ENCODE results near the gene CCND1. TPM values are rescaled to one million over a fixed set of nuclear protein-coding genes. Genes with fewer than 3 reads are reported as not detected.

Gene CCND1
- total and polyA plus RNA-seq, 4 experiments from 2014 or later, result 1.00 to 1.8 (median 1.6) TPM

DNA sequence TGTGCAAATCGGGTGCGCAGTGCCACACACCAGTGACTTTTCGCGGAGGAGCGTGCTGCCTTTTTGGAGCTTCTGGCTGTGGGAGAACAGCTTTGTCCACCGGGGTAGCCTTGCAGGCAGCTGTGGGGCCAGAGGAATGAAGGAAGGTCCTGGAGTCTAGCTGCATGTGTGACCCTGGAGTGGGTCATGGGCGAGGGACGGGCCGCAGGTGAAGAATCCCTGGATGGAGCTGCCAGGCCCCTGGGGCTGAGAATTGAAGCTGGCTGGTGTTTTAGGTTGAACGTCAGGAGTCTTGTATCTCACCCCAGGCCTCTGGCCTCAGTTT, 8.6 kb downstream of the CCND1 start:
- Histone ChIP-seq H3K4me1 (ENCODE audit: insufficient read depth, low read length) (no peaks in the 10 kb centered on the region), H3K4me3 (ENCODE audit: low read length in 2 of 2) (no peak overlapping the region), H3K9me3 (ENCODE audit: control insufficient read depth in 1 of 2, low read length in 2 of 2) (no peaks in the 10 kb centered on the region), H3K27me3 (ENCODE audit: insufficient read depth, low read length) (no peaks in the 10 kb centered on the region), H3K36me3 (ENCODE audit: insufficient read depth, low read length) (no peaks in the 10 kb centered on the region), H3K27ac (ENCODE audit: low read depth, low read length) (no peak overlapping the region)
- Mint-ChIP-seq H3K9me3 (no peaks in the 10 kb centered on the region), H3K36me3 (peaks cover 0 to 2% of the 10 kb centered on the region in 2 donors), H3K4me1 (no peaks in the 10 kb centered on the region), H3K4me3 (no peak overlapping the region), H3K27ac (no peak overlapping the region), H3K27me3 (no peaks in the 10 kb centered on the region)
- CTCF ChIA-PET (ENCODE audit: partially characterized antibody), result interaction anchor here (1.0 kb wide), 1 partner anchor 548 kb away, joined by 4 read pairs; no protein-coding TSS in a partner anchor
- POLR2A ChIA-PET (ENCODE audit: partially characterized antibody), result no interaction called here
- no peak for DNase-seq
- intact Hi-C loops (cut with micrococcal nuclease), result no loop called here

DNA sequence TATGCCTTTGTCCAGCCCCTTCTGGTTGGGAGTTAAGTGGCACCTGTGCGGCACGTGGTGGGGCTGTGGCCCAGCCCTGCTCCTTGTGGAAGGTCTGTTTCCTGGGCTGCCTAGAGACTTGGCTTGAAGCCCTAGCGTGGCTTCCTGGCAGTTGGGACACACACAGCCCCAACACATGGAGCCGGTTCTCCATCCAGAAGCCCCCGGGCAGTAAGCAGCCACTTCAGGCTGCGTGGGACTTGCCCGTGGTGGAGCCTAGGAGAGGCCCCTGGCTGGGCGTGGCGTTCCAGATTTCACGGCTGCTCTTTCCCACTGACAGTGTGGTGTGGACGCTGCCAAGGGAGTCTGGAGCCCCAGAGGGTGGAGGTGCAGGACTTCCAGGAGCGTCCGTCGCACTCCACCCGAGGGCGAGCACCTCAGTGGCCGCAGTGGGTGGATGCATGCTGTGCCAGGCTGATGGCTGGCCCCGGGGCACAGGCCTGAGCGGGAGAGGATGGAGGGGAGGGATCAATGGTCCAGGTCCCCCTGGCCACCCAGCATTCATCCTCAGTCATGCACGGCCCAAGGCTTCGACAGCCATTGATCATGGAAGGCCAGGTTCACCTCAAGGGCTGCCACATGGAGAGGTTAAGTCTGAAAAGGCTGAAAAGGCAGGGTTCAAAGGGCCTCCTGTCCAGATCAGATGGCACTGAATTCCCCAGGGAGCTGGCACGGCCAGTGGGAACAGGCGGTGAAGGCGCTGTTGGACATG, 9.3 kb downstream of the CCND1 start:
- Histone ChIP-seq H3K36me3 (ENCODE audit: insufficient read depth, low read length) (no peaks in the 10 kb centered on the region), H3K4me1 (ENCODE audit: insufficient read depth, low read length) (no peaks in the 10 kb centered on the region), H3K4me3 (ENCODE audit: low read length in 2 of 2) (no peak overlapping the region), H3K27ac (ENCODE audit: low read depth, low read length) (no peak overlapping the region), H3K9me3 (ENCODE audit: control insufficient read depth in 1 of 2, low read length in 2 of 2) (no peaks in the 10 kb centered on the region), H3K27me3 (ENCODE audit: insufficient read depth, low read length) (no peaks in the 10 kb centered on the region)
- no peak for DNase-seq
- Mint-ChIP-seq H3K9me3 (no peaks in the 10 kb centered on the region), H3K4me3 (no peak overlapping the region), H3K27ac (no peak overlapping the region), H3K27me3 (no peaks in the 10 kb centered on the region), H3K4me1 (no peaks in the 10 kb centered on the region), H3K36me3 (peaks cover 0 to 2% of the 10 kb centered on the region in 2 donors)
- ChIA-PET POLR2A (ENCODE audit: partially characterized antibody) (no interaction called here), CTCF (ENCODE audit: partially characterized antibody) (interaction anchor here (1.0 kb wide), 1 partner anchor 549 kb away, joined by 4 read pairs; no protein-coding TSS in a partner anchor)
- intact Hi-C loops (cut with micrococcal nuclease), result no loop called here

DNA sequence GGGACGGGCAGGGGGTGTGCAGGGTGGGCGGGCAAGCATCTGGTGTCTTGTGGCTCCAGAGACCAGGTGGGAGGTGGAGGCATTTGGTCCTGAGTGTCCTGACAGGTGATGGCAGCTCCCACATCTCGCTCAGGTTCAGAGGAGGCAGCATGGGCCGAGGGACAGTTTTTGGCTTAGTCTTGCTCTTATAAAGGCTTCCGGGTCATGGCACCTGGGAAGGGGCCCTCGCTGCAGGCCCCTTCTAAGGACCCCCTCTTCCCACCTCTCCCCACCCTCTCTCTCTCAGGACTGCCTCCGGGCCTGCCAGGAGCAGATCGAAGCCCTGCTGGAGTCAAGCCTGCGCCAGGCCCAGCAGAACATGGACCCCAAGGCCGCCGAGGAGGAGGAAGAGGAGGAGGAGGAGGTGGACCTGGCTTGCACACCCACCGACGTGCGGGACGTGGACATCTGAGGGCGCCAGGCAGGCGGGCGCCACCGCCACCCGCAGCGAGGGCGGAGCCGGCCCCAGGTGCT, 9.9 kb downstream of the CCND1 start:
- Mint-ChIP-seq H3K36me3 (peaks cover 0 to 2% of the 10 kb centered on the region in 2 donors), H3K4me3 (no peak overlapping the region), H3K9me3 (no peaks in the 10 kb centered on the region), H3K27me3 (no peaks in the 10 kb centered on the region), H3K4me1 (no peaks in the 10 kb centered on the region), H3K27ac (no peak overlapping the region)
- intact Hi-C loops (cut with micrococcal nuclease), result no loop called here
- ChIA-PET POLR2A (ENCODE audit: partially characterized antibody) (no interaction called here), CTCF (ENCODE audit: partially characterized antibody) (no interaction called here)
- Histone ChIP-seq H3K27me3 (ENCODE audit: insufficient read depth, low read length) (no peaks in the 10 kb centered on the region), H3K36me3 (ENCODE audit: insufficient read depth, low read length) (no peaks in the 10 kb centered on the region), H3K27ac (ENCODE audit: low read depth, low read length) (no peak overlapping the region), H3K4me3 (ENCODE audit: low read length in 2 of 2) (no peak overlapping the region), H3K4me1 (ENCODE audit: insufficient read depth, low read length) (no peaks in the 10 kb centered on the region), H3K9me3 (ENCODE audit: control insufficient read depth in 1 of 2, low read length in 2 of 2) (no peaks in the 10 kb centered on the region)
- no peak for DNase-seq

DNA sequence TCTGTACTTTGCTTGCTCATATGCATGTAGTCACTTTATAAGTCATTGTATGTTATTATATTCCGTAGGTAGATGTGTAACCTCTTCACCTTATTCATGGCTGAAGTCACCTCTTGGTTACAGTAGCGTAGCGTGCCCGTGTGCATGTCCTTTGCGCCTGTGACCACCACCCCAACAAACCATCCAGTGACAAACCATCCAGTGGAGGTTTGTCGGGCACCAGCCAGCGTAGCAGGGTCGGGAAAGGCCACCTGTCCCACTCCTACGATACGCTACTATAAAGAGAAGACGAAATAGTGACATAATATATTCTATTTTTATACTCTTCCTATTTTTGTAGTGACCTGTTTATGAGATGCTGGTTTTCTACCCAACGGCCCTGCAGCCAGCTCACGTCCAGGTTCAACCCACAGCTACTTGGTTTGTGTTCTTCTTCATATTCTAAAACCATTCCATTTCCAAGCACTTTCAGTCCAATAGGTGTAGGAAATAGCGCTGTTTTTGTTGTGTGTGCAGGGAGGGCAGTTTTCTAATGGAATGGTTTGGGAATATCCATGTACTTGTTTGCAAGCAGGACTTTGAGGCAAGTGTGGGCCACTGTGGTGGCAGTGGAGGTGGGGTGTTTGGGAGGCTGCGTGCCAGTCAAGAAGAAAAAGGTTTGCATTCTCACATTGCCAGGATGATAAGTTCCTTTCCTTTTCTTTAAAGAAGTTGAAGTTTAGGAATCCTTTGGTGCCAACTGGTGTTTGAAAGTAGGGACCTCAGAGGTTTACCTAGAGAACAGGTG, 11.1 kb downstream of the CCND1 start:
- no peak for DNase-seq
- intact Hi-C loops (cut with micrococcal nuclease), result no loop called here
- H3K4me1 Mint-ChIP-seq, result no peaks in the 10 kb centered on the region
- Histone ChIP-seq H3K4me1 (ENCODE audit: insufficient read depth, low read length) (no peaks in the 10 kb centered on the region), H3K36me3 (ENCODE audit: insufficient read depth, low read length) (no peaks in the 10 kb centered on the region), H3K9me3 (ENCODE audit: control insufficient read depth in 1 of 2, low read length in 2 of 2) (no peaks in the 10 kb centered on the region), H3K27me3 (ENCODE audit: insufficient read depth, low read length) (no peaks in the 10 kb centered on the region), H3K27ac (ENCODE audit: low read depth, low read length) (no peak overlapping the region), H3K4me3 (ENCODE audit: low read length in 2 of 2) (no peak overlapping the region)
- CTCF ChIA-PET (ENCODE audit: partially characterized antibody), result no interaction called here
- POLR2A ChIA-PET (ENCODE audit: partially characterized antibody), result no interaction called here
- H3K27me3 Mint-ChIP-seq, result no peaks in the 10 kb centered on the region
- no peaks in the 10 kb centered on the region for H3K9me3 Mint-ChIP-seq
- peaks cover 0 to 2% of the 10 kb centered on the region in 2 donors for H3K36me3 Mint-ChIP-seq
- peak overlapping the region in 2 of 7 donors; percentile 24 to 55 for H3K27ac Mint-ChIP-seq
- H3K4me3 Mint-ChIP-seq, result no peak overlapping the region

DNA sequence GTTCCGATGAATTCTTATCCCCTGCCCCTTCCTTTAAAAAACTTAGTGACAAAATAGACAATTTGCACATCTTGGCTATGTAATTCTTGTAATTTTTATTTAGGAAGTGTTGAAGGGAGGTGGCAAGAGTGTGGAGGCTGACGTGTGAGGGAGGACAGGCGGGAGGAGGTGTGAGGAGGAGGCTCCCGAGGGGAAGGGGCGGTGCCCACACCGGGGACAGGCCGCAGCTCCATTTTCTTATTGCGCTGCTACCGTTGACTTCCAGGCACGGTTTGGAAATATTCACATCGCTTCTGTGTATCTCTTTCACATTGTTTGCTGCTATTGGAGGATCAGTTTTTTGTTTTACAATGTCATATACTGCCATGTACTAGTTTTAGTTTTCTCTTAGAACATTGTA, 12.0 kb downstream of the CCND1 start:
- Histone ChIP-seq H3K27ac (ENCODE audit: low read depth, low read length) (no peak overlapping the region), H3K9me3 (ENCODE audit: control insufficient read depth in 1 of 2, low read length in 2 of 2) (no peaks in the 10 kb centered on the region), H3K27me3 (ENCODE audit: insufficient read depth, low read length) (no peaks in the 10 kb centered on the region), H3K4me1 (ENCODE audit: insufficient read depth, low read length) (no peaks in the 10 kb centered on the region), H3K4me3 (ENCODE audit: low read length in 2 of 2) (no peak overlapping the region), H3K36me3 (ENCODE audit: insufficient read depth, low read length) (no peaks in the 10 kb centered on the region)
- no peak for DNase-seq
- Mint-ChIP-seq H3K27ac (no peak overlapping the region), H3K9me3 (no peaks in the 10 kb centered on the region), H3K27me3 (no peaks in the 10 kb centered on the region), H3K4me1 (no peaks in the 10 kb centered on the region), H3K36me3 (peaks cover 0 to 2% of the 10 kb centered on the region in 2 donors), H3K4me3 (peak overlapping the region in 1 of 8 donors; percentile 6)
- intact Hi-C loops (cut with micrococcal nuclease), result no loop called here
- ChIA-PET POLR2A (ENCODE audit: partially characterized antibody) (no interaction called here), CTCF (ENCODE audit: partially characterized antibody) (no interaction called here)

DNA sequence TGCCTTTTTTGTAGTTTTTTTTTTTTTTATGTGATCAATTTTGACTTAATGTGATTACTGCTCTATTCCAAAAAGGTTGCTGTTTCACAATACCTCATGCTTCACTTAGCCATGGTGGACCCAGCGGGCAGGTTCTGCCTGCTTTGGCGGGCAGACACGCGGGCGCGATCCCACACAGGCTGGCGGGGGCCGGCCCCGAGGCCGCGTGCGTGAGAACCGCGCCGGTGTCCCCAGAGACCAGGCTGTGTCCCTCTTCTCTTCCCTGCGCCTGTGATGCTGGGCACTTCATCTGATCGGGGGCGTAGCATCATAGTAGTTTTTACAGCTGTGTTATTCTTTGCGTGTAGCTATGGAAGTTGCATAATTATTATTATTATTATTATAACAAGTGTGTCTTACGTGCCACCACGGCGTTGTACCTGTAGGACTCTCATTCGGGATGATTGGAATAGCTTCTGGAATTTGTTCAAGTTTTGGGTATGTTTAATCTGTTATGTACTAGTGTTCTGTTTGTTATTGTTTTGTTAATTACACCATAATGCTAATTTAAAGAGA, 12.5 kb downstream of the CCND1 start:
- no peaks in the 10 kb centered on the region for H3K4me1 ChIP-seq (ENCODE audit: insufficient read depth, low read length)
- Mint-ChIP-seq H3K27me3 (no peaks in the 10 kb centered on the region), H3K27ac (no peak overlapping the region), H3K36me3 (peaks cover 0 to 2% of the 10 kb centered on the region in 2 donors), H3K4me3 (no peak overlapping the region), H3K9me3 (no peaks in the 10 kb centered on the region), H3K4me1 (no peaks in the 10 kb centered on the region)
- intact Hi-C loops (cut with micrococcal nuclease), result no loop called here
- no peaks in the 10 kb centered on the region for H3K36me3 ChIP-seq (ENCODE audit: insufficient read depth, low read length)
- H3K27me3 ChIP-seq (ENCODE audit: insufficient read depth, low read length), result no peaks in the 10 kb centered on the region
- ChIA-PET CTCF (ENCODE audit: partially characterized antibody) (interaction anchor here (0.8 kb wide), 1 partner anchor 17 kb away, joined by 5 read pairs; no protein-coding TSS in a partner anchor), POLR2A (ENCODE audit: partially characterized antibody) (no interaction called here)
- no peaks in the 10 kb centered on the region for H3K9me3 ChIP-seq (ENCODE audit: control insufficient read depth in 1 of 2, low read length in 2 of 2)
- H3K27ac ChIP-seq (ENCODE audit: low read depth, low read length), result no peak overlapping the region
- no peak overlapping the region for H3K4me3 ChIP-seq (ENCODE audit: low read length in 2 of 2)
- no peak for DNase-seq

DNA sequence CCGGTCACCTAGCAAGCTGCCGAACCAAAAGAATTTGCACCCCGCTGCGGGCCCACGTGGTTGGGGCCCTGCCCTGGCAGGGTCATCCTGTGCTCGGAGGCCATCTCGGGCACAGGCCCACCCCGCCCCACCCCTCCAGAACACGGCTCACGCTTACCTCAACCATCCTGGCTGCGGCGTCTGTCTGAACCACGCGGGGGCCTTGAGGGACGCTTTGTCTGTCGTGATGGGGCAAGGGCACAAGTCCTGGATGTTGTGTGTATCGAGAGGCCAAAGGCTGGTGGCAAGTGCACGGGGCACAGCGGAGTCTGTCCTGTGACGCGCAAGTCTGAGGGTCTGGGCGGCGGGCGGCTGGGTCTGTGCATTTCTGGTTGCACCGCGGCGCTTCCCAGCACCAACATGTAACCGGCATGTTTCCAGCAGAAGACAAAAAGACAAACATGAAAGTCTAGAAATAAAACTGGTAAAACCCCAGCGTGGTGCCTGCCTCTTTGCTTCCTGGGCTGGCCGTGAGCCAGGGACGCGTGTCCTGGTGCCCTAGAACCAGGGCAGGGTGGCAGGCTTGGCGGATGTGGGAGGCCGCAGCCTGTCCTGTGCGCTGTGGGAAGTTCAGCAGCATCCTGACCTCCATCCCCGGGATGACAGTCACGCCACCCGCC, 13.2 kb downstream of the CCND1 start:
- H3K9me3 Mint-ChIP-seq, result no peaks in the 10 kb centered on the region
- intact Hi-C loops (cut with micrococcal nuclease), result no loop called here
- CTCF ChIA-PET (ENCODE audit: partially characterized antibody), result interaction anchor here (0.8 kb wide), 1 partner anchor 16 kb away, joined by 5 read pairs; no protein-coding TSS in a partner anchor
- H3K36me3 ChIP-seq (ENCODE audit: insufficient read depth, low read length), result no peaks in the 10 kb centered on the region
- no peak overlapping the region for H3K4me3 ChIP-seq (ENCODE audit: low read length in 2 of 2)
- POLR2A ChIA-PET (ENCODE audit: partially characterized antibody), result no interaction called here
- H3K27ac ChIP-seq (ENCODE audit: low read depth, low read length), result no peak overlapping the region
- H3K4me1 ChIP-seq (ENCODE audit: insufficient read depth, low read length), result no peaks in the 10 kb centered on the region
- H3K9me3 ChIP-seq (ENCODE audit: control insufficient read depth in 1 of 2, low read length in 2 of 2), result no peaks in the 10 kb centered on the region
- no peak for DNase-seq
- H3K27ac Mint-ChIP-seq, result no peak overlapping the region
- H3K4me1 Mint-ChIP-seq, result no peaks in the 10 kb centered on the region
- H3K36me3 Mint-ChIP-seq, result peaks cover 0 to 2% of the 10 kb centered on the region in 2 donors
- H3K27me3 Mint-ChIP-seq, result no peaks in the 10 kb centered on the region
- H3K27me3 ChIP-seq (ENCODE audit: insufficient read depth, low read length), result no peaks in the 10 kb centered on the region
- H3K4me3 Mint-ChIP-seq, result no peak overlapping the region

Measured in CD4-positive, alpha-beta memory T cell (primary cell).